ENCODE measurements around the gene FAM20B. TPM values are rescaled to one million over a fixed set of nuclear protein-coding genes. Genes with fewer than 3 reads are reported as not detected.

Gene FAM20B
- total and polyA plus RNA-seq, 2 of the 8 experiments (the other 6 are each of a cell fraction or from before 2014, with no cell fraction given), result 8.3 to 36.6 TPM

- Histone ChIP-seq H3K23ac (ENCODE audit: insufficient read length) (no peak overlapping the region), H3K56ac (replicated peaks; ENCODE audit: insufficient read length, low read depth, low read length) (no peak overlapping the region), H2BK120ac (replicated peaks; ENCODE audit: low read depth, low read length) (no peak overlapping the region), H3K4me2 (ENCODE audit: insufficient read depth in 1 of 2, low read depth in 2 of 2, low read length in 2 of 2) (no peak overlapping the region), H3K4ac (replicated peaks; ENCODE audit: insufficient read length, low read depth, low read length) (no peak overlapping the region), H2BK12ac (ENCODE audit: low read depth, low read length) (no peak overlapping the region), H4K91ac (replicated peaks; ENCODE audit: insufficient read length, low read length) (no peak overlapping the region), H4K20me1 (replicated peaks in 1 of 2; ENCODE audit: control insufficient read depth in 1 of 2, insufficient read depth in 2 of 2, low read length in 2 of 2) (no peaks in the 10 kb centered on the region), H3K23me2 (ENCODE audit: low read depth, low read length) (no peaks in the 10 kb centered on the region), H3K79me1 (ENCODE audit: low read depth, low read length) (no peaks in the 10 kb centered on the region), H2AFZ (ENCODE audit: low read length) (no peak overlapping the region), H3K18ac (ENCODE audit: extremely low read depth, low read length) (no peak overlapping the region), H3K27ac (ENCODE audit: low read depth, low read length) (no peak overlapping the region), H3K9me3 (ENCODE audit: insufficient read depth in 2 of 2, low read depth in 1 of 2, low read length in 1 of 2) (no peaks in the 10 kb centered on the region; a peak in 2 of 4 replicates), H4K5ac (ENCODE audit: insufficient read length, low read depth, low read length) (no peak overlapping the region), H3K4me3 (ENCODE audit: extremely low read depth in 1 of 4, insufficient read depth in 2 of 4, low read depth in 3 of 4, low read length in 4 of 4) (no peak overlapping the region), H3K79me2 (ENCODE audit: control insufficient read depth in 1 of 2, insufficient read depth in 2 of 2, low read length in 2 of 2) (no peaks in the 10 kb centered on the region), H3K27me3 (replicated peaks in 1 of 4; ENCODE audit: control insufficient read depth in 3 of 4, extremely low read depth in 1 of 4, insufficient read depth in 3 of 4, low read length in 3 of 4) (no peaks in the 10 kb centered on the region), H4K8ac (ENCODE audit: extremely low read depth, insufficient read depth, low read length) (no peak overlapping the region), H2AK5ac (ENCODE audit: low read depth, low read length) (no peak overlapping the region), H3K14ac (ENCODE audit: insufficient read length) (no peak overlapping the region), H2BK20ac (ENCODE audit: low read length) (no peak overlapping the region), H2BK5ac (ENCODE audit: low read depth, low read length) (no peak overlapping the region), H3K9ac (replicated peaks in 1 of 4; ENCODE audit: extremely low read depth in 1 of 4, low read depth in 3 of 4, low read length in 3 of 4) (no peak overlapping the region), H3K4me1 (replicated peaks in 1 of 4; ENCODE audit: control insufficient read depth in 3 of 4, insufficient read depth in 4 of 4, low read length in 3 of 4) (no peaks in the 10 kb centered on the region), H3K36me3 (ENCODE audit: control insufficient read depth in 2 of 4, insufficient read depth in 4 of 4, low read length in 3 of 4) (peaks cover 0 to 13% (median 3%) of the 10 kb centered on the region in 4 experiments; a peak in 3 of 8 replicates), H2BK15ac (ENCODE audit: low read length) (no peak overlapping the region)
- TF ChIP-seq POLR2A (IDR thresholded peaks at IDR 0.05; ENCODE audit: control extremely low read depth in 1 of 2, low read depth in 2 of 2, low read length in 2 of 2), result no peak
- TF ChIP-seq ASH2L (IDR thresholded peaks at IDR 0.05; ENCODE audit: low read length), result no peak
- TF ChIP-seq SRF (IDR thresholded peaks at IDR 0.05; ENCODE audit: low read depth, low read length), result no peak
- no peak for TF ChIP-seq CHD2 (IDR thresholded peaks at IDR 0.05; ENCODE audit: low read length)
- no peak for TF ChIP-seq HDAC2 (IDR thresholded peaks at IDR 0.05; ENCODE audit: borderline replicate concordance in 1 of 2, low read depth in 2 of 2, low read length in 2 of 2)
- TF ChIP-seq E2F6 (IDR thresholded peaks at IDR 0.05), result no peak
- no peak for TF ChIP-seq NRF1 (IDR thresholded peaks at IDR 0.05; ENCODE audit: low read depth, low read length)
- no peak for TF ChIP-seq POU5F1 (IDR thresholded peaks at IDR 0.05; ENCODE audit: low read depth, low read length)
- no peak for TF ChIP-seq RAD21 (IDR thresholded peaks at IDR 0.05 in 1 of 2, conservative IDR thresholded peaks at IDR 0.05 in 1 of 2; ENCODE audit: low read depth in 2 of 2, low read length in 2 of 2)
- no peak for TF ChIP-seq MAX (IDR thresholded peaks at IDR 0.05)
- no peak for TF ChIP-seq RXRA (IDR thresholded peaks at IDR 0.05; ENCODE audit: insufficient read depth, low read depth, low read length)
- no peak for TF ChIP-seq TEAD4 (IDR thresholded peaks at IDR 0.05; ENCODE audit: low read depth, low read length)
- no peak for TF ChIP-seq TAF1 (IDR thresholded peaks at IDR 0.05; ENCODE audit: low read depth, low read length)
- no peak for TF ChIP-seq TBP (IDR thresholded peaks at IDR 0.05; ENCODE audit: low read depth, low read length)
- TF ChIP-seq RFX5 (IDR thresholded peaks at IDR 0.05; ENCODE audit: borderline replicate concordance, low read depth, low read length), result no peak
- ChIA-PET CTCF (ENCODE audit: partially characterized antibody) (no interaction called here), POLR2A (ENCODE audit: partially characterized antibody) (no interaction called here)
- FAIRE-seq (no peak), DNase-seq (ENCODE audit: low read depth in 1 of 2, low spot score in 2 of 2) (no peak)
- WGBS, 2 experiments (ENCODE audit: extremely low coverage in 1 of 2, insufficient coverage in 1 of 2, insufficient read length in 1 of 2, insufficient replicate concordance in 2 of 2, low coverage in 1 of 2, low lambda C conversion rate in 2 of 2, missing lambda C conversion rate in 1 of 2), result 89% methylated on average over 2 of the region's 2 CpGs; no CpG with 5 or more reads in 1 of the 2 experiments
Measured at GRCh38 chr1:179052776-179053175, 27.1 kb downstream of the FAM20B start.
